GM21529 (cell line): ENCODE data around the gene TMEM92.
"Not testable (repeated sequence)": the region's sequence is repeated elsewhere in the genome, so short reads cannot be mapped to it uniquely, and the experiment has no call there.

ENCODE experiments used
- ATAC-seq: cut with Tn5 transposase; IDR thresholded peaks from one replicate; pipeline ENCODE4 v1.9.1; 2021; ENCODE audit not compliant: unreplicated experiment

Gene TMEM92

DNA sequence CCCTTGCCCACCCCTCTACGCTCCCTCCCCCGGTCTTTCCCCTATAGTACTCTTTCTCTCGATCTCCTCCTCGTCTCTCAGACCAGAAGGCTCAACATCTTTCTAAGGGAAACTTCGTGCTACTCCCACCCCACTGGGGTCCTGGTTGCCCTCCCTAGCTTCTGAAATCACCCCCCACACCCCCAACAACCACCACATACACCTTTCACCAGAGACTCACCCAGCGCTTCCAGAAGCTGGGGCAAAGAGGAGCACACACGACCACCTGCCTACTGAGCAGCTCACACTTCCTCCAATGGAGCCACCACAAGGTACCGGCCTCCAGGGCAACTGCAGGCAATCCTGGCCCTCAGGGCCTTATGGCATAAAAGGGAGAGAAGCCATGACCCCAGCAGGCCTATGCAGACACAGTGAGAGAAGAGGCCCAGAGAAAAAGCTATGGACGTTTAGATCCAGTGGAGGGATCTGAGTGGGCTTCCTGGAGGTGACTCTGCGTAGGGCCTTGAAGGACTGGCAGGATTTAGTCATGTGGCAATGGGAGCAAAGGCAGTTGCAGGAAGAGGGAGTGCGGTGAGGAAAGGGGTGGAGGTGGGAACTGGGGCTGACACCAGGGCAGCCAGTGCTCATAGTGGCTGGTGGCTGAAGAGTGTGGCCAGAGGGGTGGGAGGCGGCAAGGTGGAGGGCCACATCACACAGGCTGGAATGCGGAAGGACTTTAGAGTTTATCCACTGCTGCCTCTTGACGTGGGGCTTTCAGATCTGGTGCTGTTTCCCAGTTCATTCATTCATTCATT lies 12.1 kb upstream of the TMEM92 start:
- no peak for ATAC-seq

DNA sequence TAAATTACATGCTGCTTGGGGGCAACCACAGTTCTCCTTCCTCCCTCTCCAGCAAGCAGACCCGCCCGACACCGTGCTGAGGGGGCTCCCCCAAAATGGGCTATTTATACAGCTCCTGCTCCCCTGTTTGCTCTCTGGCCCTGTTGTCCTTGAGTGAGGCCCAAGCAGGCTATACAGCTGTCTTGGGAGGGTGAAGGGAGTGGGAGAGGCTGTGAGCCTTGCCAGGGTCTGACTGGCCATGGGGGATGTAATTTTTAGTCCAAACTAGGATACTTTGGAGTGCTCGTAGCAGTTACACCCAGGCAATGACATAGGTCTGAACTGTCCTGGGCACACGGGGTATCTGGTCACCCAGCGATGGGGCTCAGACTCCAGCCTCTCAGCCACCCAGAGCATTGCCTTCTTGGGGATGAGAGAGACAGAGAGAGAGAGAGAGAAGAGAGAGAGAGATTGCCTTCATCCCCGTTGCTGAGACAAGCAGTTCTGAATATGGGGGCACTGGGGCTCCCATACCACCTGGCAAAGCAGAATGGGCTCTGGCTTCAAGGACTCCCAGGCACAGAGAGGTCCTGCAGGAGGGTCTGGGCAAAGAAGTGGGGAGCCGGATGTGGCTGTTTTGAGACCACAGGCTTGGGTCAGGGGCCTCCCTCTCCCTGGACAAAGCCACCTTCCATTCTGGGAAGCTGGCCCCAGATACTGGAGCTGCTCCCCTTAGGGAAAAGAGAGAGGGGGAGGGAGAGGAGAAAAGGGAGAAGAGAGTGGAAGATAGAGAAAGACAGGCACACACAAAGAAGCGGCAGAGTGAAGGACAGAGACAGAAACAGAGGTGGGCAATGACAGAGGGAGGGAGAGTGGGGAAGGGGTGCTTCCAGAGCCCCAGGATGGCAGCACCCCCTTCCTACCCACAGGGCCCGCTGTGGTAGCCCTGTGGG lies 10.7 kb upstream of the TMEM92 start:
- ATAC-seq, result no peak

DNA sequence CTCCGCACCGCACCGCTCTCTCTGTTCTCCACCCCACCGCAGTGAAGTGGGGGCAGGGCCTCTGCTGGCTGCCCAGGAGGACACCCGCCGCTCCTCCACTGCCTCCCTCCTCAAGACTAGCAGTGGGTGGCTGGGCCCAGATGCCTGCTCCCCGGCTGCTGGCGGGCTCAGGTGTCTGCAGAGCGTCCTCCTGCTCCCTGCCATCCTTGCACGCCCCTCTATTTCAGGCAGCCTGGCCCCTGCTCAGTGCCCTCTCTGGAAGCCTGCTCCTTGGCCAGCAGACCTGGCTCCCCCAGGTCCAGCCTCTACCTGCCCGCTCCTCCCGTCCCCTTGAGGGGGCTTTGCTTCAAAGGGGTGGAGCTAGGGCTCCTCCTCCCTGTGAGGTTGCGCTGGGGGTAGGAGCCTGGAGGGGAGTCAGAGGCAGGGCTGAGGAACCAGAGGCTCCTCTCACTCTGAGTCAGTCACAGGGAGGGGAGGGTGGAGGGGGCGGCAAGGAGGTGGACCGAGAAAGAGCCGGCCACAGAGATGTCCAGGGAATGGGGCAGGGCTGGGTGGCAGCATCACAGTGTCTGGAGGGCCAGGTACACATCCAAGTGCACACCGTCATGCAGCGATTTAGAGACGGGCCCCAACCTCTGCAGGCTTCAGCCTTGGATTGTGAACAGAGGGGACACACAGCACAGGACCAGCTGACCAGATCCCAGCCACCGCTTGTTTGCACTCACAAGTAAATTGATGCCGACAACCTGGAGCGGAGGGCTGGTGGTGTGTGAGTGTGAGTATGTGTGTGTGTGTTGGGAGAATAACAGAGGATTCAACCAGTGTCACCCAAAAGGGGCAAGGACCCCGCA lies 9.8 kb upstream of the TMEM92 start:
- ATAC-seq, result no peak

DNA sequence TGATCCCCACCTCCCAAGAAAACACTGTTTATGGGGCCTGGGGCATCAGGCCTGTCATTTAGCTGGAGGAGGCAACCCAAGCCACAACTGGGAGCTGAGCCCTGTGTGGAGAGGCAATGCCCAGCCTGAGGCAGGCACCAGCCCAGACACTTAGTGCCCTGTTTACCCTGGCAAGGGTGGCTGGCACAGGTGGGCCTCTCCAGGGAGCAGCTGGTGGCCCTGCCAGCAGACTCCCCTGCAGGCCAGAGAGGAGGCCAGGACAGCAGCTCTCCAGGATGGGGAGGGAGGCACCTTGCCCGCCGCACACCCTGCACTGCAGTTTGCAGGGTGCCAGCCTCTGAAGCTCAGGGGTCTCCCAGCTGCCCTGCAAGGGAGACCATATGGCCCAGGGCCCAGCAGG lies 9.1 kb upstream of the TMEM92 start:
- no peak for ATAC-seq

DNA sequence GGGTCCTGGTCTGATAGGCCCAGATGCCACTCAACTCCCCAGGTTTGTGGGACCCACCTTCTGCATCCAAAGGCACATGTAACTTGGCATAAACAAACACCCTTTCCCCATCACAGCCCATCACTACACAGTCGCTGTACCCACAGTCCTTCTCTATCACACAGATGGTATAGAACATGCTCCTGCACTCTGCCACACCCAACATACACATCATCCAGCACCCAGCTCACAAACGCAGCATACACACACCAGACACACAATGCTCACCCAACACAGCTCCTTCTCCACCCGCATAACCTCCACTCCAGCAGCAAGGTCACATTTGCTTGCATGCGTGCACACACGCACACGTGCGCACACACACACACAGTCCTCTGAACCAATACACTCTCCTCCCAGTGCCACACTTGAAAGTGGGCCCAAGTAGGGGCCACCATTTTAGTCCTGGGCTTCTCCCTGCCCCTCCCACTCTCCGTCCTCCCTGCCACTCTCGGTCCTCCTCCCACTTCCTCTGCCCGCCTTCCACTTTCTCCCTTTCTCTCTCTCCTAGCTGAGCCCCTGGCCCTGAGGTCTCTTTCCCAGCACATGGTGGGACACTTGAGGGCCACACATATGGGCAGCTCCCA lies 8.5 kb upstream of the TMEM92 start:
- ATAC-seq, result no peak

DNA sequence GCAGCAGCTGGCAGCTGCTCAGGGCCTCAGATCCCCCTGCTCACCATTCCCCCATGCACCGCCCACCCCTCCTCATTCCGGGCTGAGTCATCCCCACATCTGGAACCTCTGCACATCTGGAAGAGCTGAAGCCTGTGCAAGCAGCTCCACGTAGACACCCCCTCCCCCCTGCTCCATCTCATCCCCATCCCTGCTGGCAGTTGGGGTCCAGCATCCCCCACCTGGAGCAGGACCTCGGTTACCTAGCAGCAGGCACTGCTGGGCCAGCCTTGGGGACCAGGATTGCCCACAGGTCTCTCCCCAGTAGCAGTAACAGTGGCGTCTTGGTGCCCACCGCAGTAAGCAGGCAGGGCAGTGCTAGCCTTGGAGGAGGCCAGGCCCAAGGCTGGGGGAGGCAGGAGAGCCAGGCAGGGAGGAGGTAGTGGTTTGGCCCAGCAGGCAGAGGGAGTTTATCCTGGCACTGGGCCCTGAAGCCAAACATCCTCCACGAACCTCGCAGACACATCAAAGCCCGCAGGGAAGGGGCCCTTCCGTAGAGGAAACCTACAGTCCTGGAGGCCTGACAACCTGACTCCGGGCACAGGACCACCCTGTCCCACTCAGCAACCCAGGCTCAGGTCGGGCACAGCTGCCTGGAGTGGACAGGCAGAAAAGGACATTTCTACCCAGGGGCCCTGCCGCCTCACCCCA lies 7.7 kb upstream of the TMEM92 start:
- no peak for ATAC-seq

DNA sequence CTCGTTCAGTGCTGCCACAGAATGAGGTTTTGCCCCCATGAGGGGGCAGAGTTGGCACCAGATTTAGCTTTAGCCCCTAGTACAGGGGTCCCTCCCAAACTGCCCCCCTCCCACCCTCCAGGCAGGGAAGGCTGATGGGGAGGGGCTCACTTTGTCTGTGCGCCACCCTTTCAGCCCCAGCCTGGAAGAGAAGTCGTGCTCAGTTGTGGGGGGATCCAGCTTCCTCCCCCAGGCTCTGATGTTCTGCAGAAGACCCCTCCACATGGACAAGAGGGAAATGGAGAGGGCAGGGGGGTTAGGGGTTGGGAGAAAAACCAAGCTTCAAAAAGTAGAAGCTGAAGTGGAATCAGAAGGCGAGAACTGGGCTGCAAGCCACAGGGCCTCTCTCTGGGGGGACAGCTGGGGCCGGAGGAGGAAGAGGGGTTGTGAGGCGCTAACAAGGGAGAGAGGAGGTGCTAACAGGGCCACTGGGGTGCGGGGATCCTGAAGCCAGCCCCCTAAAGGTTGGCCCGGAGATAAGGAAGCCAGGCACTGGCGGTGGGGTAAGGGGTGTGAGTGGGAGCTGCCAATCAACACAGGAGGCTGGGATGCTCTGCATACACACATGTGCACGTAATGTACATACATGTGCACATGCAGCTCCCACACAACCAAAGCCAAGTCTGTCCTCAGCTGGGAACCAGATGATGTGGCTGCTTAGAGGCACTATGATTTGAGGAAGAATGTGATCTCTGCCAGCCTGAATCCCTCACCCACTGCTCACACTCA lies 7.0 kb upstream of the TMEM92 start:
- ATAC-seq, result no peak

DNA sequence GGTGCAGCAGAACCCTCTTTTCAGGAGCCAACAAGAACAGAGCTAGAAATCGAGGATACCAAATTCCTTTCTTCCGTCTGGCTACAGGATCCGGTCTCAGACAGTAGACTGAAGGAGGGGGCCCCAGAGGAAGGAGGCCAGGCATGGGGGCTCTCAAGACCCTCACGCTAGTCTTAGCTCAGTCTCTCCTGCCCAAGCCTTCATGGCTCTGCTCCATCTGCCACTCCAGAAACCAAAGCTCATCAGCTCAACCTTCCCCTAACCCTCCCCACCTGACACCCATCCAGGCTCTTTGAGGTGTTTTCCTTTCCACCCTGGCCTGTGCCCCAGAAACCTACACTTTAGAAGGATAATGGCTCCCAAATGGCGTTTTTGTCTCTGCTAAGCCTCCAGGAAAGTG lies 6.2 kb upstream of the TMEM92 start:
- ATAC-seq, result no peak

DNA sequence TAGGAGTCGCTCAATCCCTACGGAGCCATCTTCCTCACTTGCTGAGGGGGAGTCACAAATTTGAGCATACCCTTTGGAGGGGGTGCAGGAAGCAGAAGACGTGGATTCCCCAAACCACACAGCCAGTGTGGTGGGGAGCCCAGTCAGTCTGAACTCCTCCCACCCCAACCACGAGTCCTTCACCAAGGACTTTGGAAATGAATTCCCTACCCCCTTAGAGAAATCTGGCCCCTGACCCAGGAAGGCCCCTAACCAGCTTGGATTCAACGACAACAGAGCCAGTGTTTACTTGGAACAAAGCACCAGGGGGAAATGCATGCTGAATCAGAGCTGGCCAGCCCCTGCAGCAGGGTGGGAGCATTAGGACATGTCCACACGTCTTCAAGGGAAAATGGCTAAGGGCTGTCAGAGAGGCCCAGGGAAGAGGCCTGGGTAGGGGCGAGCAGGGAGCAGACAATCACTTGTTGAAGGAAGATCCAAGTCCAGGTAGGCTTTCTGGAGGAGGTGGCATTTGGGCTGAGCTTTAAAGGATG lies 5.5 kb upstream of the TMEM92 start:
- no peak for ATAC-seq

DNA sequence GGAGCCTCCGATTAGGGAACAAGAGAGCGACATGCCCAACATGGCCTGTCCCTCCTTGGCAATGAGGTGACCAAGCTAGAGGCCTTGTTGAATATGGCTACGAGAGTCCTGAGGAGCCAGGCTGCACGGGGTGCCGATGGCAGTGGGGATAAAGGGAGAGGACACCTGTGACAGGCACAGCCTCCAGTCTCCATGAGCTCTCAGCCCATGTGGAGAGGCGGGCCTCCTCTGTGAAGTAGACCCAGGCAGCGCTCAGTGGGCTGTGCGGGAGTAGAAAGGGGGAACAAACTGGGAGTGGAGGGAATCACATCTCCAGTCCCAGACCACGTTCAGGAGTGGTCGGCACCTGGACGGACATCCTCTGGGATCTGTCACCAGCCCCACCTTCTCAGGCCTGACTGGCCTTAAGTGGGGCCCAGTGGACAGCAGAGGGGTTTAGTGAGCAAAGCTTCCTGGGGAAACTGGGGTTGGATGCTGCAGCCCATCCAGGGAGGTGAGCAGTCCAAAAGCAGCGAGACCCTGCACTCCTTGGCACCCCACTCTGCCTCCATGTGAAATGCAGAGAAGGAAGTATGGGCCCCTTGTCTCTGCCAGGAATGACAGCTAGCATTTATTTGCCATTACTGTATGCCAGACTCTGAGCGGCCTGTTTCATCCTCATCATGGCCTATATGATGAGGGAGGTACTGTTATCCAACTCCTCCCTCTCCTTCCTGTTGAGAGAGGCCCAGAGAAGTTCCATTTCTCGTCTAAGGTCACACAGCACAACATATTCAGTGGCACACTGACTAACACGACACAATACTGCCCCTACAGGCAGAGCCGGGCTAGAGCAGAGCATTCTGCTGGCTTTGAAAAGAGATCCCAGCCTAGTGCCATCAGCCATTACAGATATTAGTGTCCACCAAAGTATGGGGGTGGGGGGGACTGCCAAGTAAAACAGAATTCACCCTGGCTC lies 4.5 kb upstream of the TMEM92 start:
- ATAC-seq, result no peak

DNA sequence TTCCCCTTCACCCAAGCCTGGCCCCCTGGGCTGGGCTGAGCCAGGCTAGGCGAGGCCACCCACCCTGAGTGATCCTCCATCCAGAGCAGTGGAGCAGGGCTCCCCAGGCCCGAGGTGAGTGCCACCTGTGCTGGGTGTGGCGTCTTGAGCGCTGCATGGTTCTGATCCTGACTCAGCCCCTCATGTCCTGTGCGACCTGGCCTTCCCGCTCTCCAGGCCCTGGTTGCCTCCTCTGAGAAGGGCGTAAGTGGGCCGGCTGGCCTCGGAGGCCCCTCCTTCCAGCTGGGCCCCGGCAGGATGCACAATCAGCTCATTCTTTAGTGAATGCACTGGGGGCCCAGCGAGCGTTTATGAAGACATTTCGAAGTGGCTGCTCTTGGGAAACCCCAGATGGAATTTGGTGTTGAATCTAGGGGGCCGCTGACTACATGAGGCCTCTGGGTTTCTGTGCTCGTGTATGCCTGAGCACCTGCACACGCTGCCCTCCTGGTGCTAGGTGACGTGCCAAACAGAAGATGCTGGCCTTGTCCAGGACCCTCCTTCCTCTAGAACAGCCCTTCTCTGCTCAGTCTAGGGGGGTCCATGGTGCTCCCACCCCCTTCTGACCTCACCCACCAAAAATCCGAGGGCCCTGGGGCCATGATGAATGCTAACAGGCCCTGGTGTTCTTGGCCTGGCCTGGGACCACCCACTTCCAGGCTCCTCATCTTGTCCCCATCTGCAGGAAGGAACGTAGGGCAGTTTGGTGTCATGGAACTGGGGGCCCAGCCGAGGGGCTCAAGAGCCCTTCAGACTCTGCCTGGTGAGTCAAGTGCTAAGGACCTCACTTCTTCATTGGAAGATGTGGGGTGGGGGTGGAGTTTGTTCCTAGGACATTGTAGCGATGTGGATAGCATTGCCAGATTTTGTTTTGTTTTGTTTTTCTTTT lies 3.6 kb upstream of the TMEM92 start:
- no peak for ATAC-seq

DNA sequence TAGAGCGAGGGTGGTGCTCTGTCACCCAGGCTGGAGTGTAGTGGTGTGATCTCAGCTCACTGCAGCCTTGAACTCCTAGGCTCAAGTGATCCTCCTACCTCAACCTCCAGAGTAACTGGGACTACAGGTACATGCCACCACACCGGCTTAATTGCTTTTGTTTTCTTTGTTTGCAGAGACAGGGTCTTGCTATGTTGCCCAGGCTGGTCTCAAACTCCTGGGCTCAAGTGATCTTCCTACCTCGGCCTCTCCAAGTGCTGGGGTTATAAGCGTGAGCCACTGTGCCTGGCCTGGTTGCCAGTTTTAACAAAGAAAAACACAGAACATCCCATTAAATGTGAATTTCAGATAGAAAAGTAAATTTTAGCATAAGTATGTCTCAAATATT lies 2.9 kb upstream of the TMEM92 start:
- not testable (repeated sequence) for ATAC-seq

DNA sequence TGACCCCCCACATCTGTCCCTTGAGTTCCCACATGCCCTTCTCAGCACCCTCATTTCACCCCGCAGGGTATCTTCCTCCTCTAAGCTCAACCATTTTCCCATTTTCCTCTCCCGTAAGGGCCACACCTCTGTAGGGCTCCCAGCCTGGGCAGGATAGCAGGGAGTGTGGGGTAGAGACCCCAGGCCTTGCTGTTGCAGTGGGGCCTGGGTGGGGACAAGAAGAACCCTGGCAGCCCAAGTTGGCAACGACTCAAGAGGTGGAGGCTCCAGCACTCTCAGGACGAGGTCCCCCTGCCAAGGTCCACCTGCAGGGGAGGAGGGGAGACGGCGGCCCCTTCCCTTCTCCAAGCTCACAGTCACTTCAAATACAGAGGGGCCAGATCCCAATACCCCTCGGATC lies 2.0 kb upstream of the TMEM92 start:
- no peak for ATAC-seq

DNA sequence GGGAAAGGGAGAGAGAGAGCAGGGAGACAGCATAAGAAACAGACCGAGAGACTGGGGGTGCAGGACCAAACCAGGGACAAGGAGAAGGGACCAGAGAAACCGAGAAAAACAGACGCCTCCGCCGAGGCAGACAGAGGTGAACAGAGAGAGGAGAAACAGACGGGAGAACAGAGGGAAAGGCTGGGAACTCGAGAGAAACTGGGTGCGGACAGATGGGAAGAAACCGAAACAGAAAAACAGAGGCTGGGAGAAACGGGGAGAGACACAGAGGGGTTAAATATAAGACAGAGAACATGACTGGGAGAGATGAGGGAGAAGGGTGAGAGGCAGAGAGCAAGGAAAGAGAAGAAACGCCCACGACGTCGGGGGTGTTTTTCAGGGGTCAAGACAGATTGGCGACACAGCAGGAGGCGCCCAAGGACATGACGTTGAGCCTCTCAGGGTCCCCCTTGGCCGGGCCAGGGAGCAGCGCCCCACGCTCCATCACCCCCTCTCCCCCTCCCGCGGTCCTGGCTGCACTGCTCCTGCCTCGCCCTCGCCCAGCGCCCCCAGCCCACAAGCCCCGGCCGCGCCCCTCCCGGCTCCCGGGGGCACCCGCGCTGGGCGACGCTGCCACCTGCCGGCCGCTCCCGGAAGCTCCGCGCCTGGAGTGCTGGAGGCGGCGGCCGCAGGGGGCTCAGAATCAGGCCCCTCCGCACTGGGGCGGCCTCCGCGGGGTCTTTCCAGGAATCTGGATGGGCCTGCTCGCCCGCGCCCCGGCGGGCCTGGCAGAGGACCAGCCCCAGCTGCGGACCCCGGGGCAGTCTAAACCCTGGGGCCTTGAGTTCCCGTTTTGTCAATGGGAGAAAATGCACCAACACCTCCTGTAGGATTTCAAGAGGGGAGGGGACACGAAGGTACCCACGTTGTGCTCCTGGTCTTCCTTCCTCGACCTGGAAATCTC lies 1.3 kb upstream of the TMEM92 start:
- no peak for ATAC-seq

DNA sequence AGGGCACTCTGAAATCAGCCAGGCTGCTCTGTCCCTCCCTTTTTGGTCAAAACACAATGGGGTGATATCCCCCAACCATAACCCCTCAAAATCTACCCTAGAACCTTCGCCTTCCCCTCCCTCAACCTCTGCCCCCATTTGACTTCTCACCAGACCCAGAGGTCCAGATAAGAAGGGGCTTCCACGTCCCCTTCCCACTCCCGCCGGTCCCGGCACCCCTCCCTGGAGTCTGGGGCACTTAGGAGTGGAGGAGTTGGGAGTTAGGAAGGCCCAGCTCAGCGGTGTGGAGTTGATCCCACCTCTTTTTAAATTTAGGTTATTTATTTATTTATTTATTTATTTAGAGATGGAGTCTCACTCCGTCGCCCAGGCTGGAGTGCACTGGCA lies 619 bp upstream of the TMEM92 start:
- ATAC-seq, result no peak

DNA sequence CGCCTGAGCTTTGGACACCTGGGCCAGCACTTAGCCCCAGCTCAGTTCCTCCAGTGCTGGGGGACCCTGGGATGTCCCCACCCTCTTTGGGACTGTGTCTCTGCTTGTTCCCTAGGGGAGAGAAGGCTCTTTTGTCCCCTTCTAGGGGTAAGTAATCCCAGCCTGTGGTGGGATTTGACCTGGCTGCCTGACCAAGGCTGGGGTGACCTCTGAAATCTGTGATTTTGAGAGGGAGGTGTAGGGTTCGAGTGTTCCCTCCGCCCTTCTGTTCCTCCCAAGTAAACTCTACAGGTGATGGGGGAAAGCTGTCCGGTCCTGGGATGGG lies 593 bp downstream of the TMEM92 start:
- no peak for ATAC-seq
